ENCODE measurements around the gene PIK3C2G.

PIK3C2G gene

GRCh38 chr12:18340186-18340585 lies 78.9 kb downstream of the PIK3C2G start:
- no peak for DNase-seq (ENCODE audit: low read depth in 3 of 3)

DNA sequence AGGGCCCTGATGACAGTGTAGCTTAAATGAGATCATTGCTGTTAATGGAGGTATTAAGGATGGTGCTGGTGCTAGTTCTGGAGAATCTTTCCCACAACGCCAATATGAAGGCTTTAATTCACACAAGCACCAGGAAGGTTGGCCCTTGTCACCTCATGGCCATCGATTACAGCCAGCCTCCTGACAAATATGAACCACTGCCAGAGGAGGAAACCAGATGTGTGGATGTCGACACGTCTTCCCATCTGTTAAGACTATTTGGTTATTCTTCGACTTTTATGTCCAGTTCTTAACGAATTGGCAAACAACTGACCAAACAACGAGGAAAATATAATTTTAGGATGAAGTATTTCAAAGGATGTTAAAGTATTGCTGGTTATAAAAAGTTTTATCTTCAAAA lies 79.5 kb downstream of the PIK3C2G start:
- DNase-seq (ENCODE audit: low read depth in 3 of 3): no peak

DNA sequence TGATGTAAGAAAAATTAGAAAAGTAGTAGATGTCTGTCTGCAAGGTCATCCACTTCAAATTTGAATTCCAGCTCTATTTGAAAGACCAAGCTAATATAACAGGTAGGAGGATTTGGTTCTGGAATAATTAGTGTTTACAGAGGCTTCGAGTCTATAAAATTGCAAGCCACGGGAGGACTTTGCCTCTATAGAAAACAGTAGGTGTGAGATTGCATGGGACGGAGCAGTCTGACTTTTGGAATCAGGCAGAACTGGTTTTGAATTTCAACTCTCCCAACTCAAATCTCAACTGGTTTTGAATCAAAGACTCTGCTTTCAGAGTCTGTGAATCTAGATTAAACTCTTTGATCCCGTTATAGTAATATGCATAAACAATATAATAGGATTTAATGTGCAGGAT lies 82.4 kb downstream of the PIK3C2G start:
- DNase-seq (ENCODE audit: low read depth in 3 of 3): no peak

DNA sequence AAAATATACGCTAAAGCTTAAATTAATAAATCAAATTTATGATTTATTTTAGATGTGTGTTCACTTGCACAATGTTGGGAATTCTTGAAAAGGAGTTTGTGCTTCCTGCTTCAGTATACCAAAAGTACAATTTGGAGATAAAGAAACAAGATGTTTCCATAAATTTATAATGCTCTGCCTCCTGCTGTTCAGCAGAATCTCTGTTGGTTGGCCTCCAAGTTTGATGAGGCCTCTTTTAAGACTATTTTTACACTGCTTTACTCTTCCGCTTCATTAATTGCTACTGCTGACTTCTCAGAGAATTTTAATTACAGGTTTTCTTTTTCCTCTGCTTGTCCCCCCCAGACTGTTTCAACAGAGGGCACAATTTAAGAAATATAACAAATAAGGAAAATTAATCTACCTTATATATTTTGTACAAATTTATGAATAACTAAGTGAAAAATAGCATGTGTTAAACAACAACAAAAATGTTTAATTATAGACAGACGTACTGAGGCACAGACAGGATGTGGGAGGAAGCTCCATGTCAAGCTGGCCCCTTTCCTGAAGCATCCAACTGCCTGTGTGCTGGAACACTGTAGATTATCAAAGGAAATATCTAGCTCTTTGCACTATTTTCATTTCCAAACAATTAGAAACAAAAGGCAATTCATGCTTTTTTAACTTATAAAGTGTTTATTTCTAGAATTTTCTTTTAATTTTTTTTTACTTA lies 83.9 kb downstream of the PIK3C2G start:
- DNase-seq (ENCODE audit: low read depth in 3 of 3): no peak

DNA sequence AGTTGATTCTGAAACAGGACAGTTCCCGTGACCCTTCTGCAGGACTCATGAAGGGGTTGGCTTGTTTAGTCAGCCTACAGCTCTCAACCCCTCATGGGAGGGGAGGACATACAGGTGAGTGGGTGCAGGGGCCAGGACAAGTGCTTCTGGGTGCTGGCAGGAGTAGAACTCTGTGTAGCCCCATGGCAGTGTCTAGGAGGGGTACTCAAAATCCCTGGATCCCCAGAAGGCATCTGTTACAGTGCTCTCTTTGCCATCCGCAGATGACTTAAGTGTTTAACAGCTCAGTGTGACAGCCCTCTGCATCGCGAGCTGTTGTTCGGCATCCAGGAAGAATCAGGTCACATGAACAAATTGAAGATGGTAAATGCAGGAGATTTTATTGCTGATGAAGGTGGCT lies 91.0 kb downstream of the PIK3C2G start:
- no peak for DNase-seq (ENCODE audit: low read depth in 3 of 3)

DNA sequence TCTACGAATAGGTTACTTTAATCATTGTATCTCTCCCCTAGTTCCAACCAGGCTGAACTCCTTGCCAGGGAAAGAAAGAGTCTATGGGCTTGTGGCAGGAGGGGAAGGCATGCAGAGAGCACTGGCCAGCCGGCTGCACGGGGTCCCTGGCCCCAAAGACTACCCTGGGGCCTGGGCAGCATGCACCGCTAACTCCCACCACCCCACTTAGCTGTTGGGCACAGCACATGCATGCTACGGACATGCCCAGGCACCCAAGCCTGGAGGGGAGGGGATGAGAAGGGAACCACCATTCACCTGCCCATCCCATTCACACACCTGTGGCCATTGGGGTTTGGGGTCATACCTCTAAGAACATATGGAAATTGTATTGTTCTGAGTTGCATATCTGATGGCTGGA lies 94.1 kb downstream of the PIK3C2G start:
- DNase-seq (ENCODE audit: low read depth in 3 of 3): no peak

DNA sequence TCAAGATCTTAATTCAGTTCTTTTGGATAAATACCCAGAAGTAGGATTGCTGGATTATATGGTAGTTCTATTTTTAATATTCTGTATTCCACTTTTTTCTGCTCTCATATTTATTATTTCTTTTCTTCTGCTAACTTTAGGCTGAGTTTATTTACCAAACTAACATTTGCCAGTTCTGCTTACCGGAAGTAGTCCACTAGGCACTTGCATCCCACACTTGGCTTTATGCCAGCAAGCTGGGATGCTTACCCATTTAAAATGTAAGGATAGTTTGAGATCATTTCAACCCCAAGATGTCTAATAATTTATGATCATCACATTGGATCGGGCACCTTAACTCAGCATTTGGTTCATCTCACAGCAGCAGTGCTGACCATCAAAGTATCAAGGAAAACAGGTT lies 96.8 kb downstream of the PIK3C2G start:
- no peak for DNase-seq (ENCODE audit: low read depth in 3 of 3)

DNA sequence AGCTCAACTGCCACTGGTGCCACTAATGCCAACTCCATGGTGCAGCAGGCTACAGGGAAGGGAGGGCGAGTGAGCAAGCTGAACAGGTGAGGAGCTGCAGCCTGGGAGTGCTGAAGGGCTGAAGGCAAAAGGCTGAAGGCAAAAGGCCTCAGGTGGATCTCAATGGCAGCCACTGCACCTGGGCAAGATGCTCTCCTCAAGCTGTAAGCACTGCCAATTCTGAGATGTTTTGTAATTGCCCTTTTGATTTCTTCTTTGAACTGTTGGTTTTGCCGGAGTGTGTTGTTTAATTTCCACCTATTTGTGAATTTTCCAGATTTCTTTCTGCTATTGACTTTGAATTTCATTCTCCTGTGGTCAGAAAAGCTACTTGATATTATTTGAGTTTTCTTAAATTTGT lies 97.6 kb downstream of the PIK3C2G start:
- DNase-seq (ENCODE audit: low read depth in 3 of 3): no peak

DNA sequence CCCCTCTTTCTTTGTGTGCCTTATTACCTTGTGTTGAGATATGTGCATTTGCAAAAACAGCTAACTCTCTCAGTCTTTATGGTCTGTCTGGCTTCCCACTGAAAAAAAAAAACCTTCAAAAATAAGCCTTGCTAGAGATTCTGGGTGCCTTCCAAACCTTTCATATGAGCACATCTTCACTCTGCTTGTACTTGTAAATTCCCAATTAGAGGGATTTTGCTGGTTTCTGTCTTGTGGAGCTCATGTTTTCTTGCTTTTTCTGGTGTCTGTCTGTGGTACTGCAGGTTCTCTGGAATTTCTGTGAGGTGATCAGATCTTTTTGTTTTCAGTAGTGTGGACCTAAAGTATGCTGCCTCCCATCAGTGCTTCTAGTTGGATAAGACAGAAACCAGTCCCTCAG lies 100.1 kb downstream of the PIK3C2G start:
- no peak for DNase-seq (ENCODE audit: low read depth in 3 of 3)

DNA sequence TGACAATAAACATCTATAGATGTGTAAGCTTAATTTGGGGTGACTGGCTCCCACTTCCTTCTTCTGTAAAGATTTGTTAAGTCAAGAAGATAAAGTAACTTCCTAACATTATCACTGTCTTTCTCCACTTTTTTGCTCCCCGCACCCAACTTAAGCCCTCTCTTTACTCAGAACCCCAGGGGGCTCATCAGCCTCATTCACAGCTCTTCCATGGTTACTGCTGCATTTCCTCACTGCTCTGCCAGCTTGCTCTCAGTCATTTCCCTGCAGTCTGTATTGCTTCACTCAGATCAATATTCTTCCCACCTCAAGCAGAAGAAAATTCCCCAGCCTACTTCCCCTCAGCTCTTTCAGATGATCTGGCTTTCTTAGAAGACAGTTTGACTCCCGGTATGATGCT lies 102.0 kb downstream of the PIK3C2G start:
- DNase-seq (ENCODE audit: low read depth in 3 of 3): no peak

GRCh38 chr12:18368594-18368993 lies 107.3 kb downstream of the PIK3C2G start:
- DNase-seq (ENCODE audit: low read depth in 3 of 3): no peak

DNA sequence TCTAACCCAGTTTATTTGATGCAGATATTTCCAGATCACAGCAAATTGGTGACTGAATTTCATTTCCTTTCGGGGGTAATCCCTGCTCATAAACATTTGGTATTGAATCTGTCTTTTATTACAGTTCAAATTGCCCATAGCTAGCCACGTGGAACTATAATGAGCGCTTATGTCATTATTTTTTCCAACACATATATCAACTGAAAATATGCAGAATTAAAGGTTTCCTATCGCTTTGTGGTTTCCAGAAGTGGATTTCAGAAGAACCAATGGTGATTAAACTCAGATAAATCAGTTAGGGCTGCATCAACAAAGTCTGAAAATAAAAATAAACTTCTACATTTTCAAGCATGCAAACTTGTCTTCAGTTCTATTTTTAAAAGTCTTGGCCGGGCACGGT lies 111.9 kb downstream of the PIK3C2G start:
- DNase-seq (ENCODE audit: low read depth in 3 of 3): no peak

GRCh38 chr12:18375131-18375530 lies 113.8 kb downstream of the PIK3C2G start:
- no peak for DNase-seq (ENCODE audit: low read depth in 3 of 3)

DNA sequence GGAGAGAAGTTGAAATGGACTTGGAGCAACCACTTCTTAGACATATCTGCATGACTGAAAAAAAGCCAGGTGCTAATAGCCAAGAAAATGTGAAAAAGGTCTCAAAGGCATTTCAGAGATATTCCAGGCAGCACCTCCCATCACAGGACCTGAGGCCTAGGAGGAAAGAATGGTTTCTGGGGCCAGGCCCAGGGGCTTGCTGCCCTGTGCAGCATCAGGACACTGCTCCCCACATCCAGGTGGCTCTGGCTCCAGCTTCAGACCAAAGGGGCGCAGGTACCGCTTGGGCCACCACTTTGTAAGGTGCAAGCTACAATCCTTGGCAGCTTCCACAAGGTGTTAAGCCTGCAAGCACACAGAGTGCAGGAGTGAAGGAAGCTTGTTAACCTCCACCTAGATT lies 114.3 kb downstream of the PIK3C2G start:
- no peak for DNase-seq (ENCODE audit: low read depth in 3 of 3)

DNA sequence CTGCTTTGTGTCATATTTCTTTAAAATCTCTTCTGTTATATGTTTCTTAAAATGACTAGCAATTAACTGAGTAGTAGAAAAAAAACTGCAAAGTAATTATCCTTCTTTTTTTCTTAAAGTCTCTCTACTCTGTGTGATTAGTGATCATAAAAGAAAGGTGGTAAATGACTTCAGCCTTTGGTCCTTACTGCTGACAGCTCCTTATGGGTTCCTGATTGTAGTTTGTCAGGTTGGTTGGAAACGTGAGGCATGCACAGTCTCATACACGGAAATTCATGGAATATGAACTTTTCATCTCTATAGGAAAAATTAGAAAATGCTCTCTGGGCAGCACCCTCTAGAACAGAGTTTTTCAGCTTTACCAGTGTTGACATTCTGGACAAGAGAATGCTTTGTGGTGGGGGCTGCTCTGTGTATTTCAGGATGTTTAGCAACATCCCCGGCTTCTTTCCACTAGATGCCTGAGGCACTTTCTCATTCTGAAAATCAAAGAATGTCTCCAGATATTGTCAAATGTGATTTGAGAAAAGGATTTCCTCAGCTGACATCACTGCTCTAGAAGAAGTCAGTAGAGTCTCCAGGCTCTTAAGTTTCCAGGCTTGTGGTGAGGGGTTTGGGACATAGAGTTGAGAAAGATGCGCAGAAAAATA lies 121.0 kb downstream of the PIK3C2G start:
- no peak for DNase-seq (ENCODE audit: low read depth in 3 of 3)

DNA sequence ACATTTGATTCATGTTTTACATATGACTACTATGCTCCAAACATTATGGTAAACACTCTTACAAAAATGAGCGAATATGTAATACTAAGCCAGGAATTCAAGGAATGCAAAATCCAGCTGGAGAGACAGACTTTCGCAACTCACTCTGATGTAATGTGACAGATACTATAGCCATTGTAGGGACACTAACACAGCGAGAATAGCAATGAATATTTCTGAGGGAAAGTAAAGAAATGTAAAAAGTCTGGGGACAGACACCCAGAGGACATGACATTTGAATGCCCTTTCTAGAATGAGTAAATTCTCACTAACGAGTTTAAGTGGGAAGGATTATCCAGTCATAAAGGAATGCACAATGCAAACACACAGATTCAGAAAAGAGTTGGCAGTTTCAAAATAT lies 121.9 kb downstream of the PIK3C2G start:
- no peak for DNase-seq (ENCODE audit: low read depth in 3 of 3)

DNA sequence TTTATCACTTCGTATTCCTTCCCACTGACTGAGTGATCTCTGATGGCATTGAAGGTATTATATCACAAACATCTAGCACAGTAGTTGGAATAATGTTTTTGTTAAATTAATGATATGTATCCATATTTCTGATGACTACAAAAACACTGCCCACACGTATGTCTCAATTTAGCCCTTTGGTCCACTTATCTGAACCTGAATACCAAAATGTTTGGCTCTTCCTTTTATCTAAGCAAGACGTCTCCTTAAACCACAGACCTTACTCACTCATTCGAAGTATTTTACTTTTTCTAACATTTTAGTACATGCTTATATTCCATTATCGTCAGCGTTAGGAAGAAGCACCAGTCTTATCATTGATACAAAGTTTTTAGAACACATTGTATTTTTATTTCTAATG lies 126.4 kb downstream of the PIK3C2G start:
- no peak for DNase-seq (ENCODE audit: low read depth in 3 of 3)

- no peak for DNase-seq (ENCODE audit: low read depth in 3 of 3)
These were observed 128.5 kb downstream of the PIK3C2G start for GRCh38 chr12:18389820-18390219.

DNA sequence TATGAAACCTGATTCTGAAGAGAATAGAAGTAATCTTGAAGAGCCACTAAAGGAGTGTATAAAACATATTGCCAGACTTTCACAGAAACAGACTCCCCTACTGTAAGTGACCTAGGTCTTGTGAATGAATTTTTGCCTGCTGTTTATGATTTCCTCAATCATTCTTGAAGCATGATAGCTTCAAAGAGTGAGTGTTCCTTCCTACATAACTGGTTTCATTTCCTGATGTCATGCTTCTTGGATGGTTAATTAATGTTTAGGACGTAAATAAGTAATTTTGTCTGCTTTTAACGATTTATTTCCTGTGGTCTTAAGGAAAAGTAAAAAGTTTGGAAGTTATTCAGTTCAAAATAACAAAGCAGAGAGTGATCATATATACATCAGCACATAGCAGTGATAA lies 129.8 kb downstream of the PIK3C2G start:
- DNase-seq (ENCODE audit: low read depth in 3 of 3): no peak

DNA sequence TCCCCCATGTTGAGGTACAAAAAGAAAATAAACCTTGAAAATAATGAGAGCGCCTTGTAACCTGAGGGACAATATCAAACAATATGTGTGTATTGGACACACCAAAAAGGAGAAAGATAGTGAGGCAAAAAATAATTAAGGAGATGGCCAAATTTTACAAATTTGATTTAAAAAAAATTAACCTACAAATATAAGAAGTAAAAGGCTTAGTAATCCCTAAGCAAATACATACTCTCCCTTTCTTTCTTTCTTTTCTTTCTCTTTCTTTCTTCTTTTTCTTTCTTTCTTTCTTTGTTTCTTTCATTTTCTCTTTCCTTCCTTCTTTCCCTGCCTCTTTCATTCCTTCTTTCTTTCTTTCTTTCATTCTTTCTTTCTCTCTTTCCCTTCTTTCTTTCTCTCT lies 133.4 kb downstream of the PIK3C2G start:
- DNase-seq (ENCODE audit: low read depth in 3 of 3): no peak

DNA sequence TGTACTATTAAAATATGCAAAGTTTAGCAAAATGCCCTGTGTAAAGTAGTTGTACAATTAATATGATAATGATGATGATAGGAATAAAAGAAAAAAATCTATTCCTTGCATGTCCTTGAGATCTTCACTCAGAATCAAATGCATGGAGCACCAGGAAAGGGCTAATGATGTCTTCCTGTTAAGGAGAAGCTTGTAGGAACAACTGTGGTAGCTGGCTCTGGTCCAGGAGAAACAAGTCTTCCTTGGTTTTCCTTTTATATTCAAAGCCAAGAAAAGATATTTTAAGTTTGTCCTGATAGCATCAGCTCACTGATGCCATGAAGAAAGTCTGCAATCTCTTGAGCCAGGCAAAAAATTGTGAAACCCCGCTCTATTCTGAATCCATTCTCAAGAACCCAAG lies 138.9 kb downstream of the PIK3C2G start:
- DNase-seq (ENCODE audit: low read depth in 3 of 3): no peak

DNA sequence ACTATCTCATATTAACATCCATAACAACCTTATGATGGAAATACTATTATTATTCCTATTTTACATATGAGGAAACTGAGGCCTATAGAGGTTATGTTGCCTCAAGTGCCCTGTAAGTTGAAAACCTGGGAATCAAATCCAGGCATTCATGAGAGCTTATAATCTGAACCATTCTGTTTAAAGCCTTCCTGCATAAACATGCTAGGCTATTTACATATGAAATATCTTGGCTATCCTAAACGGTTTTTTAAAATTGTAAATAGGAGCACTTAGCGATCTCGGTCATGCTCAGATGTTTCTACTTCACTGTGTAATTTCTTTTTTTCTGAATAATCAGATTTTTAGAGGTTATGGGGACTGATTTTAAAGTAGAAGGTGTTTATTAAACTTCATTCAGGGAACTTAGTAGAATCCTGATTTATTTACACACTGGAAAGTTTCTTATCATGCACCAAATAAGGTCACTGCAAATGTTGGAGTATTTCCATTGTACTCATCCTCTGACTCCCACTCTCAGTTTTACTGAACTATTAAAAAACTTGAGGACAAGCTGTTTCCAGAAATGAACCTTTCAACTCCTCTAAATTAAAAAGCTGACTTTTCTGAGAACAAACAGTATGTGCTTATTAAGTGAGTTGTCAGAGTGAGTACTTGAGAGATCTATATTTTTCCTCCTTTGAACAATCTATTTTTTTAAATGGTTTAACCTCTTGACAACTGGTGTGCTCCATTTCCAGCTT lies 141.7 kb downstream of the PIK3C2G start:
- DNase-seq (ENCODE audit: low read depth in 3 of 3): no peak

GRCh38 chr12:18411453-18411852 lies 150.1 kb downstream of the PIK3C2G start:
- DNase-seq (ENCODE audit: low read depth in 3 of 3): no peak
